Activated T-cell treated with anti-CD3 and anti-CD28 coated beads, Interleukin-2, amount 50 U/mL, for 24 hours (primary cell): ENCODE results near the gene HMCN1.

ENCODE experiments used
- DNase-seq: peaks from one replicate; pipeline ENCODE4 v3.0.0-alpha.2; 2020
- H3K27ac Mint-ChIP-seq: 2 replicates; pipeline ENCODE4 v1.8.0; 2020; ENCODE audit warnings: mild to moderate bottlenecking, mixed read lengths
- H3K27me3 Mint-ChIP-seq: 2 replicates; pipeline ENCODE4 v1.8.0; 2020; ENCODE audit warnings: mixed read lengths
- H3K36me3 Mint-ChIP-seq: 2 replicates; pipeline ENCODE4 v1.8.0; 2020; ENCODE audit warnings: low read depth, mixed read lengths
- H3K4me1 Mint-ChIP-seq: 2 replicates; pipeline ENCODE4 v1.8.0; 2020; ENCODE audit warnings: low read depth, mixed read lengths
- H3K4me3 Mint-ChIP-seq: 2 replicates; pipeline ENCODE4 v1.8.0; 2020; ENCODE audit warnings: mild to moderate bottlenecking, moderate library complexity, mixed read lengths
- H3K9me3 Mint-ChIP-seq: 2 replicates; pipeline ENCODE4 v1.8.0; 2020; ENCODE audit warnings: mixed read lengths

The HMCN1 gene

DNA sequence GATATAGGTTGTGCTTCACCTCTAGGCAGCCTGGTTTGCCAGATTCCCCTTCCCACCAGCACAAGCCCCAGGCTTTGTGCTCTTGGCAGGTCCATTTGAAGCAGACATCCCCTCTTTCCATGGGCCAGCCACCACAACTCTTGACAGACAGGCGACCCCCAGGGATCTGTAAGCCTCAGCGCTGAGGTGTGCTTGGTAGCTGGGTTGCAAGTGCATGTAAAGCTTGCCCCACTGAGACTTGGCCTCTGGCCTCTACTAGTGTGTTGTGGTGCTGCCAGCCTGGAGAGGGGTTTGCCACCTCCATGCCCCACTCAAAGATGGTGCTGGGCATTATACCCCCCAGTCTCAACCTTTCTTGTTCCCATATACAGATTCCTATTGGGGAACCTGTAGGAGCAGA lies 103.9 kb downstream of the HMCN1 start:
- H3K4me1 Mint-ChIP-seq, result no peaks in the 10 kb centered on the region
- DNase-seq, result no peak
- H3K9me3 Mint-ChIP-seq, result no peaks in the 10 kb centered on the region
- no peak overlapping the region for H3K27ac Mint-ChIP-seq
- H3K27me3 Mint-ChIP-seq, result peaks cover 5% of the 10 kb centered on the region
- H3K36me3 Mint-ChIP-seq, result no peaks in the 10 kb centered on the region
- H3K4me3 Mint-ChIP-seq, result no peak overlapping the region

DNA sequence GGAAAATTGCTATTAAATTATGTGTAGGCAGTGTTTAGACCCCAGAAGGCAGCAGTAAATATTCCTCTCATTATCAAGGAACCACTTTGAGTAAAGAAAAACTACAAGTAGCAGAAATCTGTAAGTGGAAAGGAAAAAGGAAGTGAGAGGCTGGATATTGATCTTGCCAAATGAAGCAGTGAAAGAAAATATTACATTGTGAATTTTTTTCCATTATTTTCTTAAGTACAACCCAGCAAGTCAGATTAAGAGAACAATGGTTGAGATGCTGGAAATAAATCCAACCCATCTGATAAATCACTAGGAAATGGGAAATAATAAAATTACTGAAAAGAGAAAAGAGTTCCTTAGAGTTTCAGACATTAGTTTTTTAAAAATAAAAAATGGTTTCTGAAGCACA lies 106.7 kb downstream of the HMCN1 start:
- no peak for DNase-seq
- no peak overlapping the region for H3K27ac Mint-ChIP-seq
- no peak overlapping the region for H3K4me3 Mint-ChIP-seq
- H3K4me1 Mint-ChIP-seq, result no peaks in the 10 kb centered on the region
- no peaks in the 10 kb centered on the region for H3K36me3 Mint-ChIP-seq
- peaks cover 5% of the 10 kb centered on the region for H3K27me3 Mint-ChIP-seq
- no peaks in the 10 kb centered on the region for H3K9me3 Mint-ChIP-seq

DNA sequence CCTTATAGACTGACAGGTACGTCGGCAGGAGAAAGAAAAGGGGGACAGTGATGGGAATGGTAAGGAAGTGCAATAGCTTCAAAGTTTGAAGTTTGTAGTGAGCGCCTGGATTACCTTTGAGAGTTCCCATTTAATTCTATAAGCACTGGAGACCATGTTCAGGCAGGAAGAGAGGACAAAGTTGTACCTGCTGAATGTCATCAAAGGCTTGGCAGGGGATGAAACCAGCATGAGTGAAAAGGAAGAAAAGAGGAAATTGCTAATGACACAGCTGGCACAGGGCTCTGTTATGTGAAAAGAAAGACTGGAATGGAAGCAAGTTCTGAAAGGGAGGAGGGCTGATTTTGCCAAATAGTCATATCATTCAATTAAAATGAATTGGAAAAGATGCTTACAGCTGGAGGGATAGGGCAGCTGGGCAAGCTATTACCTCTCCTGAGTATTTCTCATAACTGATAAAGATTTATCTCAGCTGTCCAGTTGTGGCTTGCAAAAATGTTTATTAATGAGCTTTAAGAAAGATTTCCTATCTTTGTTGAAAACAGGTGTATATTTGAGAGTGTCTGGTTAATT lies 109.2 kb downstream of the HMCN1 start:
- Mint-ChIP-seq H3K27ac (no peak overlapping the region), H3K4me3 (no peak overlapping the region), H3K4me1 (no peaks in the 10 kb centered on the region), H3K9me3 (no peaks in the 10 kb centered on the region), H3K36me3 (no peaks in the 10 kb centered on the region), H3K27me3 (peaks cover 4% of the 10 kb centered on the region)
- no peak for DNase-seq

DNA sequence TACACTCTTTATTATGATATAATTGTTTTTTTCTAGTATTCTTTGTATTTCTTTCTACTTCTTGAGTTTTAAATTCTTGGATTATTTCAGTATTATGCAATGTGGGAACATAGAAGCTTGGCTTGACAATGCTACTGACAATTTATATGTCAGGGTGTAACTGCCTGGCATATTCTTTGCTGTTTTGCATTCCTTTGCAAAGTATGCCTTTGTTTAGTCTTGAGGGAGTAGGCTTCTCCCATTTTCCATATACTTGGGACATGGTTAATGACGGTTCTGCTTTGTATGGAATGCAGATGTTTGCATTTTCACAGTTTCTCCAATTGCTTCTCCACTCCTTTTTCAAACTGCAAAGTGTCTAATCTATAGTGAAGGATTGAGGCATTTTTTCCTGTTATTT lies 109.8 kb downstream of the HMCN1 start:
- peaks cover 2% of the 10 kb centered on the region for H3K27me3 Mint-ChIP-seq
- no peak for DNase-seq
- no peak overlapping the region for H3K27ac Mint-ChIP-seq
- H3K36me3 Mint-ChIP-seq, result no peaks in the 10 kb centered on the region
- H3K9me3 Mint-ChIP-seq, result no peaks in the 10 kb centered on the region
- H3K4me3 Mint-ChIP-seq, result no peak overlapping the region
- H3K4me1 Mint-ChIP-seq, result no peaks in the 10 kb centered on the region

DNA sequence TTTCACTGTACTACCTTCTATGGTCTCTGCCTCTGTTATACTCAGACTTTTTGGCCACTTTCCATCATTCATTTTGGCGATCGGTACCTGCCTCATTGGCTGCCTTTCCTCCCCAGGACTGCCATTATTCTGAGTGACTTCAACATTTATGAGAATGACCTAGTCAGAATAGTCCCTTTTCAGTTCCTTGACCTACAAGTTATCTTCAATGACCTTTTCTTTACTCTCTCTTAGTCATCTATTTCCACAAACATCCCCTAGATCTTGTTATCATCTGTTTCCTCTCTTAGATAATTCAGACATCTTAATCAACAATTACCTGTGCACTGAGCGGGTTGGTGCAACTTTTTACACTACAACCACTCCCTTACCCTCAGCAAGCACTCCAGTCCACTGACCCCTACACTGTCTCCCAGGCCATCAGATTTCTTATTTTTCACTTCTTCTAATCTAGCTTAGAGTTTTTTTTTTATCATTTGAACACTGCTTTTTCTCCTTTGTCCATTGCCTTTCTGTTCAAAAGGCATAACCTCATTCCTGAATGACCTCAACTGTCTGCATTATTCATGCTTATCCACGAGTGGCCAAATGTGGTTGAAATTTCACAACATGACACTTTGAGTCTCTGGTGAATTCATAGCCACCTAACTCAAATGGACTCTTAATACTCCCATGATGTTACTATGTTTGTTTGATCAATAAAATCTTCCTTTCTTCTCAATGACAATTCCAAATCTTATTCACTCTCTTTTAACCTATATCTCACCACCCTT lies 112.7 kb downstream of the HMCN1 start:
- no peaks in the 10 kb centered on the region for H3K9me3 Mint-ChIP-seq
- H3K27me3 Mint-ChIP-seq, result peaks cover 2% of the 10 kb centered on the region
- no peak overlapping the region for H3K27ac Mint-ChIP-seq
- DNase-seq, result no peak
- no peak overlapping the region for H3K4me3 Mint-ChIP-seq
- H3K4me1 Mint-ChIP-seq, result no peaks in the 10 kb centered on the region
- no peaks in the 10 kb centered on the region for H3K36me3 Mint-ChIP-seq

DNA sequence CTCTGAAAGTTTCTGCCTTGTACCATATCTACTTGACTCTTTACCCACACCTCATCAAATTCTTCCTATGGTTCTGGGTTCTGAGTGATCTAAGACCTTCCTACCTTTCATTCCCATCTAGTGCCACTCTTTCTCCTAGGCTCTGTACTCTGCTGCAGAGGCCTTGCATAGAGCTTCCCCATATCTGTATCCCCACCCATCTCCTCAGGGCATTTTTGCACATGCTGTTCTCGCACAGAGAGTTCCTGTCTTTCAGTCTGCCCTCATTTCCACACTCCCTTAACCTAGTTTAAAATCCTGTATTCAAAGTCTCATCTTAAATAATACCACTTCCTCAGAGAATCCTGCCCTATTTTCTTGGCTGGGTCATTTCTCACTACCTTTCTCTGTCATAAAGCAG lies 114.8 kb downstream of the HMCN1 start:
- no peaks in the 10 kb centered on the region for H3K36me3 Mint-ChIP-seq
- no peak for DNase-seq
- H3K27ac Mint-ChIP-seq, result no peak overlapping the region
- H3K4me3 Mint-ChIP-seq, result no peak overlapping the region
- H3K27me3 Mint-ChIP-seq, result peaks cover 2% of the 10 kb centered on the region
- H3K4me1 Mint-ChIP-seq, result no peaks in the 10 kb centered on the region
- H3K9me3 Mint-ChIP-seq, result no peaks in the 10 kb centered on the region

DNA sequence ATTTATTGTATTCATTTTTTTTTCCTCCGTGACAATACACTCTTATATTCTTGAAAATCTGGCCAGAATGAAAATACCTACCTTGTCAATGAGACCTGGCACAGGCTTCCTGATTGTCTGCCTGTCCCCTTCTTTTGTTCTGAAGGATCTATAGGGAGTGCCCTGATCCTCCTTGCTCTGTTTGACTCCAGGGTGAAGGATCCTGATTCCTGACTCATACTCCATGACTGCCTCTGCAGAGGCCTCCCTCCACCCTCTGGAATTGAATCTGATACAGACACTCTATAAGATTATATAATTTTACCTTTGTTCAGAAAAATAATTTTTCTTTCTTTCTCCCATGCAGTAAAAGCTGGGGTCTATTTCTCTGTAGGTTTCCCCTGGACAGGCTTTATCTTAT lies 116.2 kb downstream of the HMCN1 start:
- H3K4me1 Mint-ChIP-seq, result no peaks in the 10 kb centered on the region
- no peaks in the 10 kb centered on the region for H3K9me3 Mint-ChIP-seq
- no peak for DNase-seq
- H3K4me3 Mint-ChIP-seq, result no peak overlapping the region
- no peaks in the 10 kb centered on the region for H3K36me3 Mint-ChIP-seq
- H3K27ac Mint-ChIP-seq, result no peak overlapping the region
- H3K27me3 Mint-ChIP-seq, result peaks cover 4% of the 10 kb centered on the region

DNA sequence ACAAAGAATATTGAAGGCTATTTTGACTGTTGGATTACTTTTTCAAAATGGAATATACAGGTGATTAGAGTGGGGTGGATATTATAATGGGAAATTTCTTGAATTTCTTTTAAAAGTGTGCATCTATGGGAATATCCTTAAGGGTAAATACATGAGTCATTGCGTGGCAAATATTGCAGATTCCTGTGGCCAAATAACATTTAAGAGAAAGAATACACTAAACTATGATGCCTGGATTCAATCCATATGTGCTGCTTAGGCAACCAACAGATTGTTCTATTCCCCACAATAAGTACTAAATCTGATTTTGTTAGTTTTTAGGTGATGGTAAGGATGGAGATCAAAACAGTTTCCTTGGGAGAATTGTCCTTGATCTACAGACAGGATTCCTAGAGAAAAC lies 119.5 kb downstream of the HMCN1 start:
- Mint-ChIP-seq H3K27me3 (peaks cover 4% of the 10 kb centered on the region), H3K4me3 (no peak overlapping the region), H3K9me3 (no peaks in the 10 kb centered on the region), H3K36me3 (no peaks in the 10 kb centered on the region), H3K4me1 (no peaks in the 10 kb centered on the region), H3K27ac (no peak overlapping the region)
- no peak for DNase-seq

DNA sequence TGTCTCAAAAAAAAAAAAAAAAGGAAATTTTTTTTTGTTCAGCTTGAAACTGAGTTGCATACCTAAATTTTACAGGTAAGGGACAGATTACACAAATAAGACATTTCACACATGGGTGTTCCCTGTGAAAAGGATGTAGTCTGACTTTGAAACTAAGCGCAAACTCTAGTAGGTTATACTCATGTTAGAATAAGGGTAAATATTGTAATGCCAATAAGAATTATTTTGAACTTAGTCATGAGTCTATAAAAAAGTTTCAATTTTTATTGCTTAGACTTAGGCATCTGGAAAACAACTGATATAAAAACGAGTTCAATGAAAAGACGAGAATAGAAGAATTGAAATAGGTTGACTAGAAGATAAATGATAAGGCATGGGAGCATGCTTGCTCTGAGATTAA lies 122.3 kb downstream of the HMCN1 start:
- H3K27me3 Mint-ChIP-seq, result peaks cover 11% of the 10 kb centered on the region
- no peak for DNase-seq
- H3K4me1 Mint-ChIP-seq, result no peaks in the 10 kb centered on the region
- H3K9me3 Mint-ChIP-seq, result no peaks in the 10 kb centered on the region
- no peak overlapping the region for H3K4me3 Mint-ChIP-seq
- no peaks in the 10 kb centered on the region for H3K36me3 Mint-ChIP-seq
- no peak overlapping the region for H3K27ac Mint-ChIP-seq

DNA sequence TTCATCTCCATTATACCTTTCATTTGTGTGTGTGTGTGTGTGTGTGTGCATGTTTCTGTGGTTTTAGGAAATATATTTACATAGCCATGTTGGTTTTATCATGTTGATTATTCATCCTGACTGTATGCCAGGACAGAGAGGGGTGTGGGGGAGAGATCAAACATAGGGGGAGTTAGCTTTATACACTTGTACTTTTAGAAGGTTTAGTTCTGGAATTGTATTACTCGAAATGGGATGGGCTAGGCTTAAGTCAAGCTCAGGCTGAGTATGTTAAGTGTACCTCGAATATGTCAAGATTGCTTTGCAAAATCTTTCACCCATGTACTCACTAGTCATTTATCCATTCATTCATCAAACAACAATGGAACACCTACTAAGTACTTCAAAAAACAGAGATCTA lies 123.3 kb downstream of the HMCN1 start:
- H3K4me3 Mint-ChIP-seq, result no peak overlapping the region
- H3K9me3 Mint-ChIP-seq, result no peaks in the 10 kb centered on the region
- H3K27ac Mint-ChIP-seq, result no peak overlapping the region
- no peak for DNase-seq
- H3K36me3 Mint-ChIP-seq, result no peaks in the 10 kb centered on the region
- H3K27me3 Mint-ChIP-seq, result peaks cover 11% of the 10 kb centered on the region
- H3K4me1 Mint-ChIP-seq, result no peaks in the 10 kb centered on the region

DNA sequence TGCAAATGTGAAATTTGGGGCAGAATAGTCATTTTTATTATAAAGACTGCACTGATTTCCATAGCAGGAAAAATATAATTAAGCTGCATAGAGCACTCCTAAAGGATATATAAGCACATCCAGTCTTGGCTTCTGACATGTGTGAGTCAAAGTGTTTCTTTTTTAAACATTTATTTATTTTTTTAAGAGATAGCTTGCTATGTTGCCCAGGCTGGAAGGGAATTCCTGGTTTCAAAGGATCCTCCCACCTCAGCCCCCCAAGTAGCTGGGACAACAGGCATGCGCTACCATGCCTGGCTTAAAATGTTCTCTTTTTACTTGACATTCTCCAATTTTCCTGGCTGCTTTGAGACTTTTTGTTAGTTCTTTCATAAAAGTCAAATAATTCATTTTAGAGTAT lies 126.1 kb downstream of the HMCN1 start:
- Mint-ChIP-seq H3K4me1 (no peaks in the 10 kb centered on the region), H3K4me3 (no peak overlapping the region), H3K9me3 (no peaks in the 10 kb centered on the region), H3K36me3 (no peaks in the 10 kb centered on the region), H3K27me3 (peaks cover 7% of the 10 kb centered on the region), H3K27ac (no peak overlapping the region)
- no peak for DNase-seq

DNA sequence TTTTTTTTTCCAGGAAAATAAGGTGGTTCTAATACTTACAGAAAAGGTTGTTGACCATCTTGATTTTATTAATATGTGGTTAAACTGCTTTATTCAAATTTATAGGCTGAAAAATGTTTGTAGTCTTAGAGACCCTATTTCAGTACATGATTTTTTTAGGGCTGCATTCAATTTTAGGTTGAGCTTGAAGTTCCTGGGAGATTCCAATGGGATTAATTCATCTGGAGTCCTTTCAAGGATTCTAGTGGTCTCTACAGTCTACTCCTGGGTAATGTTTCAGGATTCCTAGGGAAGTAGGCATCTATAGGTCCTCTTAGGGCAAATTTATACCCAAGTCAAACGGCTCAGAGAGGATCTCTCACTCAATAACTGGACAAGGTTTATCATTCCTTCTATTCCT lies 126.7 kb downstream of the HMCN1 start:
- Mint-ChIP-seq H3K4me1 (no peaks in the 10 kb centered on the region), H3K4me3 (no peak overlapping the region), H3K27ac (no peak overlapping the region), H3K9me3 (no peaks in the 10 kb centered on the region), H3K27me3 (peaks cover 7% of the 10 kb centered on the region), H3K36me3 (no peaks in the 10 kb centered on the region)
- no peak for DNase-seq

DNA sequence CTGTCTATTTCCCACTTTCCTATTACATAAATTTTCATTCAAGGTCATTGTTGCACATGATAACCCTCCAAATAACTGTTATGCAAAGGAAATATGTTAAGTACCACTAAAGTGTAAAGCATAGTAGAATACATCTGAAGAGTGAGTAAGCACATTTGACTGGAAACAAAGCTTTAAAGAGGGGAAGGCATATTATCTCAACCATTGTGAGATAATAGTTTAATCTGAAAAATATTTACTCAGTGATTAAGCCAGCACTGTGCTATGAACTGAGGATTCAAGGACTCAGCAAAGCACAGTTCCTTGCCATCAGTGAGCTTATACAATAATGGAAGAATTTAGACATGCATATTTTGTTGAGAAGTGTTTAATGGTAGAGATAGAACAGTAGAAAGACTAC lies 127.4 kb downstream of the HMCN1 start:
- Mint-ChIP-seq H3K9me3 (no peaks in the 10 kb centered on the region), H3K4me3 (no peak overlapping the region), H3K27ac (no peak overlapping the region), H3K27me3 (peaks cover 7% of the 10 kb centered on the region), H3K36me3 (no peaks in the 10 kb centered on the region), H3K4me1 (no peaks in the 10 kb centered on the region)
- DNase-seq, result no peak

DNA sequence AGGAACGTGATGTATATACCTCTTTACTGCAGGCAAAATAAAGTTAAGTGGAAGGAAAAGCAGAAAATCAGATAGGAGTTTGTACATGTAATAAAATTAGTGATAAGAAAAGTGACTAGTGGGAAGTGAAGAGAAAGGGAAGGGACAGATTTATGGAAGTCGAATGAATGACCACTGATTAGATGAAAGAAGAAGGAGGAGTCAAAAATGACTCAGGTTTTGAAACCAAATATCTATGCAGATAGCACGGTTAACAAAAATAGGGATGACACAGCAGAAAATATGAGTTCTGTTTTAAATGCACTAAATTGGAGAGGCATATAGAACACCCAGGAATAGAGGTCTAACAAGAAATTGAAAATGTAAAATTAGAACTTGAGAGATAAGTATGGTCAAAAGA lies 128.0 kb downstream of the HMCN1 start:
- H3K4me3 Mint-ChIP-seq, result no peak overlapping the region
- peaks cover 7% of the 10 kb centered on the region for H3K27me3 Mint-ChIP-seq
- no peaks in the 10 kb centered on the region for H3K36me3 Mint-ChIP-seq
- no peaks in the 10 kb centered on the region for H3K4me1 Mint-ChIP-seq
- no peaks in the 10 kb centered on the region for H3K9me3 Mint-ChIP-seq
- DNase-seq, result no peak
- no peak overlapping the region for H3K27ac Mint-ChIP-seq

DNA sequence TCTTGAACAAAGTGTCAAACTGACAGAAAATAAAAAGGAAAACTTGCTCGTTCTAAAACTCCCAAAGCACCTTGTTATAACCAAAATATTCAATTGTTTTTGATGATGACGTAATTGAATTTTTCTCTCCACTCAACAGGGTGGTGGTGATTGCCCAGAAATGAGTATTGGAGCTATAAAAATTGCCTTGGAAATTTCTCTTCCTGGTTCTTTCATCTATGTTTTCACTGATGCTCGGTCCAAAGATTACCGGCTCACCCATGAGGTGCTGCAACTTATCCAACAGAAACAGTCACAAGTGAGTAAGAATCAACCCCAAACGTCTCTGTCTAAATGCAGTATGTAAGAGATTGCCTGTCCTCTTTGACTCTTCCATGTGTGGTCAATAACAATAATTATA lies 130.1 kb downstream of the HMCN1 start:
- no peaks in the 10 kb centered on the region for H3K36me3 Mint-ChIP-seq
- H3K9me3 Mint-ChIP-seq, result no peaks in the 10 kb centered on the region
- H3K27ac Mint-ChIP-seq, result no peak overlapping the region
- DNase-seq, result no peak
- H3K27me3 Mint-ChIP-seq, result peaks cover 11% of the 10 kb centered on the region
- no peak overlapping the region for H3K4me3 Mint-ChIP-seq
- H3K4me1 Mint-ChIP-seq, result no peaks in the 10 kb centered on the region
